ENCODE results near the gene DNAI4.
"Not testable (repeated sequence)": the region's sequence is repeated elsewhere in the genome, so short reads cannot be mapped to it uniquely, and the experiment has no call there.

The DNAI4 gene

DNA sequence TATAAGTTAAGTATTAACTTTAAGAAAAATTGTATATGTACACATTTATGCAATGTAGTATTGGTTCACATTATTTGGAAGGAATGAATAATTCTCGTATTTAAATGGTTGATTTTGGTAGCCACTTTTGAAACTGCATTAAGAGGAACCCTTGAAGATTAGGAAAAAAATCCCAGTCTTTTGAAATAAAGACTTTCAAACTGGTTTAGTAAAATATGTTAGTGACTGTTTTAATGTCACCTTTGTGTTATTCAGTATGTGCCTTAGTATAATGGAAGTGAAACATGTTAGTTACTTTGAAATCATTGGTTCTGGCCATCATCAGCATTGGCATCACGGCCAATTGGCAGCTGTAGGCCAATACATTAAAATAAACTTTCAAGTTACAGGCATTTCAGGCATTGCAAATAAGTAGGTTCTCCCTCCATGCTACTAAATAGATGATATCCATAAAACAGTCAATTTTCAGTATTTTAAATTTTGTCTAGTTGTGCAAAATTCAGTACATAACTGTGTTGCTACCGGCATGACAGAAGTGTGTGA, 4.6 kb upstream of the DNAI4 start:
- no peak for DNase-seq (ENCODE audit: low read depth, low spot score)

- no peak for DNase-seq (ENCODE audit: low read depth, low spot score)
These were observed 2.9 kb upstream of the DNAI4 start for GRCh38 chr1:66927528-66927927.

DNA sequence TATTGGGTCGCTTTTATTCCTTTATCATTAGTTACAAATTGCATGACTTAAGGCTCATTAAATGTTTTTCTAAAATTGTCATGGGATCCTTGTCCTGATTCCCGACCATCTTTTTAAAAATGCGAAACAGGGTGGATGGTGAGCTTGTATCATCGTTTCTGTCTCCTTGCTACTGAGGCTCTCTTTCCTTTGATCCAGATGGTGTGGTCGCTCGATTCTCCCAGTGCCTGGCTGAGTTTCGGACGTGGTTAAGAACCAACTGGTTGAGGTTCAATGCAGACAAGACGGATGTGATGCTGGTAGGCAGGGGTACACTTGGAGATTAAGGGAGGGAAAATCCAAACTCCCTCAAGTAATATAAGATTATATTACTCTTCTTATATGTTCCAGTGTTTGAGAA, 1.3 kb upstream of the DNAI4 start:
- no peak for DNase-seq (ENCODE audit: low read depth, low spot score)

DNA sequence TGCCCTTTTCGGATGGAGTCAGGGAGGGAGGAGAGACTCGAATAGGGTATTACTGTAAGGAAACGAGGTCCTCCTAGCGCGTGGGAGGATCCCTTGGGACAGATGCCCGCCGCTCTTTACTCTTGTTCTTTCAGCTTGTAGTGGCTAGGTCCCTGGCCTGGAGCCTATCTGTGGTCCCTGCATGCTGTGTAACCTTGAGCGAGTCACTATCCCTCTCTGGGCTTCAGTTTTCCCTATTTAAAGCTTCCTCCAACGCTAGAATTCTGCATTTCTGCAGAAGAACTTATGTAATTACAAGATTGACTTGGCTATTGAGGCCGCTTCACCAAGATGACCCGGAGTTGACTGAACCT, 878 bp upstream of the DNAI4 start:
- no peak for DNase-seq (ENCODE audit: low read depth, low spot score)

GRCh38 chr1:66920543-66920942, 4.1 kb downstream of the DNAI4 start:
- DNase-seq (ENCODE audit: low read depth, low spot score): no peak

- DNase-seq (ENCODE audit: low read depth, low spot score): no peak
These were observed 4.8 kb downstream of the DNAI4 start for GRCh38 chr1:66919828-66920227.

DNA sequence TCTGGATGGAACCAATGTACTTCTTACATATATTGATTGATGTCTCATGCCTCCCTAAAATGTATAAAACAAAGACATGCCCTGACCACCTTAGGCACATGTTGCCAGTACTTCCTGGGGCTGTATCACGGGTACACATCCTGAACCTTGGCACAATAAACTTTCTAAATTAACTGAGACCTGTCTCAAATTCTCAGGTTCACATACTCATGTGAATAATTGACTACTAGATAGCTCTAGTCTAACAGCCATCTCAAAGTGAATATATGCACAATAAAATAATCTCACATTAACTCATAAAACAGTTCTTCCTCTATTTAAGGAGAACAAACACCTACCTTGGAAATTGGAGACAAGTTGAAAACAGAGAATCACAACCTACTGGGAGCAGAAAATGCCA, 5.6 kb downstream of the DNAI4 start:
- no peak for DNase-seq (ENCODE audit: low read depth, low spot score)

GRCh38 chr1:66917476-66917875, 7.2 kb downstream of the DNAI4 start:
- no peak for DNase-seq (ENCODE audit: low read depth, low spot score)

GRCh38 chr1:66916320-66916719, 8.3 kb downstream of the DNAI4 start:
- DNase-seq (ENCODE audit: low read depth, low spot score): no peak

GRCh38 chr1:66915203-66915602, 9.5 kb downstream of the DNAI4 start:
- not testable (repeated sequence) for DNase-seq (ENCODE audit: low read depth, low spot score)

DNA sequence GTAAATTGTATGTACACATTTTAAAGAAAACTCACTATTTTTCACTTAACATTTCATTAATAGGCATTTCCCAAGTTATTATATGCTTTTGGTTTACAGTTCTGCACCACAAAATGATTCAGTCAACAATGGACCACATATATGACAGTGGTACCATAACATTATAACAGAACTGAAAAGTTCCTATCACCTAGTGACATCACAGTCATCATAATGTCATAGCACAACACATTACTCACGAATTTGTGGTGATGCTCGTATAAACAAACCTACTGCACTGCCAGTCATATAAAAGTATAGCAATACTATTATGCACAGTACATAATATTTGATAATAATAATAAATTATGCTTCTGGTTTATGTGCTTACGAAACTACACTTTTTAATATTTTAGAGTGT, 30.9 kb downstream of the DNAI4 start:
- no peak for DNase-seq (ENCODE audit: low read depth, low spot score)

GRCh38 chr1:66890621-66891020, 34.0 kb downstream of the DNAI4 start:
- no peak for DNase-seq (ENCODE audit: low read depth, low spot score)

GRCh38 chr1:66889030-66889429, 35.6 kb downstream of the DNAI4 start:
- no peak for DNase-seq (ENCODE audit: low read depth, low spot score)

DNA sequence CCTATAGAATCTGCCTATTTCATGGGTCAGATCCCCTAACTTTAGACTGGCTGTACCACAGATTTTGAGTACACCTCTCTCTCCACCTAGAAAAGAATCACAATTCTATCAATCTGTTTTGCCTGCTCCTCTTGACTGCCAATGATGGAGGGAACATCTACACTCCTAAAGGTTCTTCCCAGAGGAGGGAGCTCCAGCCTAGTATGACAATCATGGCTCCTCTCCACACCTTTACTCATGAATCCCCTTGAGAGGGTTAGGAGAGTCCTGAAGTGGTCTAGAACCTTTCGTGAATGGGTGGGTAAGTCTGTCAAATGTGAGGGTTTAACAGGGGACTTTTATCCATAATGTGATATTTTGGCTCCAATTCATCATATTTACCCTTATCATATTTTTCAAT, 48.0 kb downstream of the DNAI4 start:
- no peak for DNase-seq (ENCODE audit: low read depth, low spot score)

- no peak for DNase-seq (ENCODE audit: low read depth, low spot score)
These were observed 51.5 kb downstream of the DNAI4 start for GRCh38 chr1:66873111-66873510.

- not testable (repeated sequence) for DNase-seq (ENCODE audit: low read depth, low spot score)
These were observed 52.6 kb downstream of the DNAI4 start for GRCh38 chr1:66872024-66872423.

- no peak for DNase-seq (ENCODE audit: low read depth, low spot score)
These were observed 57.2 kb downstream of the DNAI4 start for GRCh38 chr1:66867501-66867900.

DNA sequence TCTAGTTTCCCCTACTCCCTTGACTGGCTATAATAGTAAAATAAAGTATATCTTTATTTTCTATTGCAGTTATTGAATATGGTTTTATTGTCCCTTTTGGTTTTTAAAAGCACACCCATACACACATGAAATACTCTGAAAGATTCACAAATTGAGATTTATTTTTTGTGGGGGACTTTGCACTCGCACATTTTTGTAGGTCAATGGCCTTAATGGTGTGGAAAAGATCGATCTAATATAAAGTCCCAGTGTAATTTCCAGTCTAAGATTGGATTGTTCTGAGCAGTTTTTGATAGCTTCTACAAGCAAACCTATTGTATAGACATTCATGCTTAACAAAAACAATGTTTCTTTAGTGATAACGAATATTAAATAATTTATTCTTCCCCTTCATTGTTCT, 64.1 kb downstream of the DNAI4 start:
- no peak for DNase-seq (ENCODE audit: low read depth, low spot score)

GRCh38 chr1:66853379-66853778, 71.3 kb downstream of the DNAI4 start:
- no peak for DNase-seq (ENCODE audit: low read depth, low spot score)

GRCh38 chr1:66852870-66853269, 71.8 kb downstream of the DNAI4 start:
- DNase-seq (ENCODE audit: low read depth, low spot score): no peak

GRCh38 chr1:66850989-66851388, 73.7 kb downstream of the DNAI4 start:
- DNase-seq (ENCODE audit: low read depth, low spot score): no peak

DNA sequence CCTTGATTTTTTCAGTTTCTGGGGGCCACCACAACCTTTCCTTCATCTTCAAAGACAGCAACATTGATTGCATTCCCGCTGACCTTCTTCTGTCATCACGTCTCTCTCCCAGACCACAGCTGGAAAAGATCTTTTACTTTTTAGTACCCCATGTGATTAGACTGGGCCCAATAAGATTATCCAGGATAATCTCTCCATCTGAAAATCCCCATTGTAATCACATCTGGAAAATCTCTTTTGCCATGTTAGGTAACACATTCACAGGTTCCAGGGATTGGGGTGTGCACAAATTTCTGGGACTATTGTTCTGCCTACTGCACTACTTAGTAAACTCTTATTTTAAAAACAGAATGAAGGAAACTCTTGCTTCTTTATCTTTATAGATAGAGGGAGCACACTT, 76.5 kb downstream of the DNAI4 start:
- DNase-seq (ENCODE audit: low read depth, low spot score): no peak

- DNase-seq (ENCODE audit: low read depth, low spot score): no peak
These were observed 83.7 kb downstream of the DNAI4 start for GRCh38 chr1:66840929-66841328.

GRCh38 chr1:66834926-66835325, 89.7 kb downstream of the DNAI4 start:
- no peak for DNase-seq (ENCODE audit: low read depth, low spot score)

DNA sequence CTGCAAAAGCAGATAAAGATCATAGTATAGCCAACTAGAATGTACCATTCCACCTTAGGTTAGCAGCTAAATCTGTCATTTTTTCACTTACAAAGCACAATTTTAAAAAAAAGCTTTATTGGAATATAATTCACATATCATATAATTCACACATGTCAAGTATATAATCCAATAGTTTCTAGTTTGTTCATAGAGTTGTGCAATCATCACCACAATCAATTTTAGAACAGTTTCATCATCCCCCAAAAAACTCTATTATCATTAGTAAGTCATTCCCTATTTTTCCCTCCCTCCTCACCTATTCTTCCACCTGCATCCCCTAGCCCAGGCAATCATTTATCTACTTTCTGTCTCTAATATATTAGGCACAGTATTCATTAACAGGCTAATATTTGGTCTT, 91.5 kb downstream of the DNAI4 start:
- no peak for DNase-seq (ENCODE audit: low read depth, low spot score)

Measured in iPS DF 19.7 (cell line).